HEK293 (cell line): ENCODE data around the gene NANOG.

ENCODE experiments used
- CTCF ChIP-seq: fragments of 450-650 bp; formaldehyde crosslinking; IDR thresholded peaks from 2 replicates; pipeline ENCODE4 v1.5.1; 2016; ENCODE audit warnings: missing biosample characterization, missing genetic modification characterization
- YY1 ChIP-seq: fragments of 450-650 bp; formaldehyde crosslinking; IDR thresholded peaks from 2 replicates; pipeline ENCODE4 v1.5.1; 2018; ENCODE audit warnings: missing biosample characterization, missing genetic modification characterization
- ZBTB11 ChIP-seq: fragments of 450-650 bp; formaldehyde crosslinking; conservative IDR thresholded peaks from 2 replicates; pipeline ENCODE4 v1.5.1; 2016; ENCODE audit warnings: low read depth, missing biosample characterization, missing genetic modification characterization
- ZNF175 ChIP-seq: fragments of 450-650 bp; formaldehyde crosslinking; IDR thresholded peaks from 2 replicates; pipeline ENCODE4 v1.5.1; 2016; ENCODE audit warnings: missing biosample characterization, missing genetic modification characterization

- TF ChIP-seq ZNF175 (no peak), ZBTB11 (tag by site-specific recombination) (no peak), CTCF (tag by site-specific recombination) (no peak), YY1 (no peak)
These were observed 30.4 kb upstream of the NANOG start for GRCh38 chr12:7758766-7759140.
